CD14-positive monocyte (primary cell): Measurements from ENCODE around the gene ETFB. TPM values are rescaled to one million over a fixed set of nuclear protein-coding genes. Genes with fewer than 3 reads are reported as not detected.

Source experiments
- DNase-seq, 3 donors: peaks; one replicate each; pipeline ENCODE4 v3.0.0-alpha.2; 2011 to 2022
- H2AFZ ChIP-seq: 2 replicates; pipeline ENCODE4 v1.6.0; 2012; ENCODE audit warnings: mild to moderate bottlenecking, low read depth, low read length, inconsistent platforms; ENCODE audit not compliant: insufficient read depth, poor library complexity, severe bottlenecking
- H3K27ac ChIP-seq, 2 donors: 1 replicate in 1 of 2; 2 replicates in 1 of 2; pipeline ENCODE4 v1.5.1; 2012 to 2013; ENCODE audit warnings: low read length in 2 of 2, control low read depth in 1 of 2, inconsistent platforms in 1 of 2, low read depth in 1 of 2, mild to moderate bottlenecking in 1 of 2
- H3K27me3 ChIP-seq, 2 donors: one replicate each; pipeline versions ENCODE4 v1.6.0 to v1.6.1; 2011 to 2013; ENCODE audit warnings: low read length in 2 of 2; ENCODE audit not compliant: control insufficient read depth in 2 of 2, insufficient read depth in 2 of 2
- H3K36me3 ChIP-seq, 2 donors: replicated peaks in 1 of 2; 1 replicate in 1 of 2; 2 replicates in 1 of 2; pipeline versions ENCODE4 v1.5.1 to v1.6.1; 2012 to 2013; ENCODE audit warnings: low read length in 2 of 2, control low read depth in 1 of 2, inconsistent platforms in 1 of 2, mild to moderate bottlenecking in 1 of 2; ENCODE audit not compliant: insufficient read depth in 2 of 2, control insufficient read depth in 1 of 2
- H3K4me1 ChIP-seq, 2 donors: 1 replicate in 1 of 2; 2 replicates in 1 of 2; pipeline versions ENCODE4 v1.5.1 to v1.6.1; 2012 to 2013; ENCODE audit warnings: low read length in 2 of 2, control low read depth in 1 of 2, inconsistent platforms in 1 of 2, mild to moderate bottlenecking in 1 of 2, moderate library complexity in 1 of 2; ENCODE audit not compliant: insufficient read depth in 2 of 2, control insufficient read depth in 1 of 2
- H3K4me2 ChIP-seq: replicated peaks from 2 replicates; pipeline ENCODE3; 2012; ENCODE audit warnings: low read length, moderate library complexity, mild to moderate bottlenecking; ENCODE audit not compliant: poor library complexity, severe bottlenecking; ENCODE audit errors: extremely low read depth
- H3K4me3 ChIP-seq, 3 experiments: fragments of 200-600 bp in 1 of 3; sonication (generic) in 1 of 3; replicated peaks in 1 of 3; 1 replicate in 2 of 3; 2 replicates in 1 of 3; pipeline ENCODE4 v1.5.1; 2011 to 2013; ENCODE audit warnings: low read length in 3 of 3, mild to moderate bottlenecking in 3 of 3, control low read depth in 2 of 3, low read depth in 2 of 3, inconsistent platforms in 1 of 3, moderate library complexity in 1 of 3
- H3K79me2 ChIP-seq: 2 replicates; pipeline ENCODE4 v1.6.0; 2012; ENCODE audit warnings: mild to moderate bottlenecking, control low read depth, inconsistent platforms, low read length, moderate library complexity; ENCODE audit not compliant: insufficient read depth
- H3K9ac ChIP-seq: 2 replicates; pipeline ENCODE4 v1.6.0; 2017; ENCODE audit warnings: low read length, mild to moderate bottlenecking; ENCODE audit not compliant: insufficient read depth, poor library complexity, severe bottlenecking
- H3K9me3 ChIP-seq, 2 donors: replicated peaks in 1 of 2; 1 replicate in 1 of 2; 2 replicates in 1 of 2; pipeline versions ENCODE4 v1.5.1 to v1.6.1; 2012 to 2013; ENCODE audit warnings: low read length in 2 of 2, control low read depth in 1 of 2; ENCODE audit not compliant: control insufficient read depth in 1 of 2, insufficient read depth in 1 of 2
- H4K20me1 ChIP-seq: 2 replicates; pipeline ENCODE4 v1.6.0; 2012; ENCODE audit warnings: mild to moderate bottlenecking, low read length, control low read depth, moderate library complexity; ENCODE audit not compliant: insufficient read depth
- H3K27ac Mint-ChIP-seq, 7 donors: one replicate each; pipeline ENCODE4 v1.8.0; 2020; ENCODE audit warnings: mild to moderate bottlenecking in 7 of 7, mixed read lengths in 7 of 7, moderate library complexity in 6 of 7, inconsistent platforms in 2 of 7
- H3K27me3 Mint-ChIP-seq, 3 donors: one replicate each; pipeline ENCODE4 v1.8.0; 2021 to 2022; ENCODE audit warnings: low read depth in 3 of 3, mild to moderate bottlenecking in 3 of 3, mixed read lengths in 3 of 3, moderate library complexity in 3 of 3, inconsistent platforms in 1 of 3
- H3K36me3 Mint-ChIP-seq, 2 donors: one replicate each; pipeline ENCODE4 v1.8.0; 2020; ENCODE audit warnings: mixed read lengths in 2 of 2, inconsistent platforms in 1 of 2, mild to moderate bottlenecking in 1 of 2
- H3K4me1 Mint-ChIP-seq: one replicate; pipeline ENCODE4 v1.8.0; 2020; ENCODE audit warnings: mild to moderate bottlenecking, mixed read lengths
- H3K4me3 Mint-ChIP-seq, 2 donors: one replicate each; pipeline ENCODE4 v1.8.0; 2020; ENCODE audit warnings: mild to moderate bottlenecking in 2 of 2, mixed read lengths in 2 of 2, moderate library complexity in 1 of 2
- H3K9me3 Mint-ChIP-seq, 7 donors: one replicate each; pipeline ENCODE4 v1.8.0; 2020 to 2022; ENCODE audit warnings: mixed read lengths in 7 of 7, mild to moderate bottlenecking in 6 of 7, moderate library complexity in 6 of 7, inconsistent platforms in 2 of 7
- WGBS: methylation state at CpG from one replicate; pipeline ENCODE4 v1.1.5; 2013; ENCODE audit warnings: missing lambda C conversion rate; ENCODE audit not compliant: insufficient coverage; 5-methylcytosine and 5-hydroxymethylcytosine counted together
- intact Hi-C, 2 donors: fragments of 100-400 bp; cut with micrococcal nuclease; formaldehyde crosslinking; loops; one replicate each; pipeline versions ENCODE4 v1.15.0 to v1.15.1; 2023
- polyA plus RNA-seq, 3 donors: library from polyadenylated mRNA; depleted of rRNA in 1 of 3; unstranded in 2 of 3; stranded (reverse) in 1 of 3; fragments of 300-500 nt in 2 of 3; fragments of >200 nt in 1 of 3; fragmentation: Illumina TruSeq in 2 of 3; gene quantifications; 1 replicate in 2 of 3; 2 replicates in 1 of 3; pipeline ENCODE4 v1.2.3, GENCODE V29; 2012 to 2021
- TF ChIP-seq, protein P1 (sequence below): fragments of 200-600 bp; IDR thresholded peaks from one replicate; pipeline ENCODE4 v1.8.0; 2022; ENCODE audit warnings: antibody characterized with exemption, mild to moderate bottlenecking

Gene ETFB
- polyA plus RNA-seq, 3 donors, result 51.0 to 72.1 (median 63.0) TPM

DNA sequence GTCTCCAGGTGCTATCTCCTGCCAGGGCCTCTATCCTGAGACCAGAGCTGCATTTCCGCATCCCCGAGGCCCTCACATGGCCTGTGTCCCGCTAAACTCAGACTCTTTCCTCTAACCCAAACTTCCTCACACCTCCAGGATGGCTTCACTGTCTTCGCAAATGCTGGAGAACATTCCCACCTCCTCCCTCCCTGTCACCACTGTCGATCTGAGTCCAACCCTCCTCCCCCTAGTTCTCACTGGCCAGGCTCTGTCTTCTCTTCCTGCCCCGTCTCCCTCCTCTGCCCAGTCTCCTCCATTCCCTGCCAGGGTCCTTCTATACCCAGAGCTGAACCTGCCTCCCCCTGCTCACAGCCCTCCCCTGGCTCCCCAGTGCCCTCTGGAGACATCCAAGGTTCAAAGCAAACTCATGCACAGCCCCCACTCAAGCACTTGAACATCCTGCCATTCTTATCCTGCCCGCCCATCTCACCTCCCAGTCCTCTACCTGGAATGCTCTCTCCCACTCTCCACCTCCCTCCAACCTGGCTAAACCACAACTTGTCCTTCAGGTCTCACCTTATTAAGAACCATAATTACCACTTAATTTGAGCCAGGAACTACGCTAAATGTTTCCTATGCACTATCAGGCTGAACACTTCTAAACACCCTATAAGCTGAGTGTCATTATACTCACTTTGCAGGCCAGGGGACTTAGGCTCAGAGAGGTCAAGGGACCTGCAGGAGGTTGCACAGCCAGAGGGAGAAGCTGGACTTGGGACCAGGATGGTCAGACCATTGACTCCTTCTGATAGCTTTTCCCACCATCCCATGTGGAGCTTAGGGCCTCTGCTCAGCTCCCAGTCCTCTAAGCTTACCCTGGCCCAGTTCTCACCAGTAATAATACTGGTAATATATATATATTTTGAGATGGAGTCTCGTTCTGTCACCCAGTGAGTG is 23.3 kb downstream of the ETFB start:
- Histone ChIP-seq H4K20me1 (no peaks in the 10 kb centered on the region), H3K4me1 (peaks cover 19 to 23% of the 10 kb centered on the region in 2 donors), H3K9ac (no peak overlapping the region), H3K9me3 (no peaks in the 10 kb centered on the region), H3K4me2 (no peak overlapping the region), H3K79me2 (no peaks in the 10 kb centered on the region), H3K4me3 (no peak overlapping the region), H3K27me3 (peaks cover 0 to 12% of the 10 kb centered on the region in 2 donors), H2AFZ (no peak overlapping the region), H3K27ac (no peak overlapping the region), H3K36me3 (peaks cover 30 to 34% of the 10 kb centered on the region in 2 donors)
- peaks cover 22 to 25% (median 25%) of the 10 kb centered on the region in 3 donors for H3K27me3 Mint-ChIP-seq
- DNase-seq, result no peak
- peaks cover 18% of the 10 kb centered on the region for H3K4me1 Mint-ChIP-seq
- peaks cover 0 to 4% (median 0%) of the 10 kb centered on the region in 7 donors for H3K9me3 Mint-ChIP-seq
- H3K36me3 Mint-ChIP-seq, result peaks cover 29 to 35% of the 10 kb centered on the region in 2 donors
- WGBS, result 51% methylated on average over 8 of the region's 9 CpGs
- intact Hi-C loops, result loop anchor here in 1 of 2 donors (2.0 kb wide), 1 partner anchor 22 kb away; no protein-coding TSS in a partner anchor
- H3K4me3 Mint-ChIP-seq, result peak overlapping the region in 1 of 2 donors; percentile 48
- TF ChIP-seq, protein P1, sequence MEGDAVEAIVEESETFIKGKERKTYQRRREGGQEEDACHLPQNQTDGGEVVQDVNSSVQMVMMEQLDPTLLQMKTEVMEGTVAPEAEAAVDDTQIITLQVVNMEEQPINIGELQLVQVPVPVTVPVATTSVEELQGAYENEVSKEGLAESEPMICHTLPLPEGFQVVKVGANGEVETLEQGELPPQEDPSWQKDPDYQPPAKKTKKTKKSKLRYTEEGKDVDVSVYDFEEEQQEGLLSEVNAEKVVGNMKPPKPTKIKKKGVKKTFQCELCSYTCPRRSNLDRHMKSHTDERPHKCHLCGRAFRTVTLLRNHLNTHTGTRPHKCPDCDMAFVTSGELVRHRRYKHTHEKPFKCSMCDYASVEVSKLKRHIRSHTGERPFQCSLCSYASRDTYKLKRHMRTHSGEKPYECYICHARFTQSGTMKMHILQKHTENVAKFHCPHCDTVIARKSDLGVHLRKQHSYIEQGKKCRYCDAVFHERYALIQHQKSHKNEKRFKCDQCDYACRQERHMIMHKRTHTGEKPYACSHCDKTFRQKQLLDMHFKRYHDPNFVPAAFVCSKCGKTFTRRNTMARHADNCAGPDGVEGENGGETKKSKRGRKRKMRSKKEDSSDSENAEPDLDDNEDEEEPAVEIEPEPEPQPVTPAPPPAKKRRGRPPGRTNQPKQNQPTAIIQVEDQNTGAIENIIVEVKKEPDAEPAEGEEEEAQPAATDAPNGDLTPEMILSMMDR, result no peak
- peak overlapping the region in 2 of 7 donors; percentile 70 for H3K27ac Mint-ChIP-seq

DNA sequence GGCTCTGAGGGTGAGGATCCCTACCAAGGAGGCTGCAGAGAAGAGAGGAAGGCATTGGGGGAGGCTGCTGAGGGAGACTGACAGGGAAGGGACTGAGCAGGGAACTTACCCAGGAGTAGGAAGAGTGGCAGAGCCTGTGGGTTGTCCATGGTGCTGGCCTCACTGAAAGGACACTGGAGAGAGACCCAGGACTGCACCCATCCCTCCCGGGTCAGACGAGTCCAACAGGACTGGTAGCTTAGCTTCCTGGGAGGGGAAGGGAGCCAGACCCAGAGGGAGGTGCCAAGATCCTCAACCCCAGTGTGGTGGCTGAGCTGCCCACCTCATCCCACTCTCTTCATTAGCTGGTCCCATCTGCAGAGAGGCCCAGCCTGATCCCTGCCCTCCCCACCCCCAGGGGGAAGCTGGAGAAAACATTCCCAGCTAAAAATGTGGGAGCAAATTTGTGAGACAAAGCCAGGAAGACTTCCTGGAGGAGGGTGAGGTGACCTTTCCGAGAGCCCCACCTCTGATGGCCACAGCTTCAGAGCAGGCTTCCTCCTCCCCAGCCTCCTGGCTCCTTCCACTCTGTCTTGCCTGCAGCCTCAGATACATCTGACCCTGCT is 24.1 kb downstream of the ETFB start, which contains the start of gene VSIG10L:
VSIG10L (minus strand) TSS at position 164 of the 605 bp plus-strand sequence; CDS start at position 149, 15 bp downstream.
- peak within 1 kb of the TSS in 5 of 7 donors; percentile 8 to 71 (median 70) for H3K27ac Mint-ChIP-seq
- TF ChIP-seq, protein P1, result no peak
- peaks cover 0 to 12% of the 10 kb centered on the region in 2 donors for H3K27me3 ChIP-seq
- H3K27me3 Mint-ChIP-seq, result peaks cover 22 to 25% (median 25%) of the 10 kb centered on the region in 3 donors
- no peak within 1 kb of the TSS for H3K9ac ChIP-seq
- H3K27ac ChIP-seq, result no peak within 1 kb of the TSS
- DNase-seq, result no peak
- peaks cover 19 to 23% of the 10 kb centered on the region in 2 donors for H3K4me1 ChIP-seq
- peaks cover 23 to 27% of the 10 kb centered on the region in 2 donors for H3K36me3 ChIP-seq
- H3K9me3 ChIP-seq, result no peaks in the 10 kb centered on the region
- peaks cover 18% of the 10 kb centered on the region for H3K4me1 Mint-ChIP-seq
- no peak within 1 kb of the TSS for H3K4me3 ChIP-seq
- no peaks in the 10 kb centered on the region for H4K20me1 ChIP-seq
- peaks cover 0 to 4% (median 0%) of the 10 kb centered on the region in 7 donors for H3K9me3 Mint-ChIP-seq
- H2AFZ ChIP-seq, result no peak within 1 kb of the TSS
- H3K4me3 Mint-ChIP-seq, result peak within 1 kb of the TSS; percentile 55 to 77
- H3K36me3 Mint-ChIP-seq, result peaks cover 21 to 27% of the 10 kb centered on the region in 2 donors
- H3K4me2 ChIP-seq, result no peak within 1 kb of the TSS
- intact Hi-C loops, result loop anchor here in 1 of 2 donors (2.0 kb wide), 1 partner anchor 23 kb away; no protein-coding TSS in a partner anchor
- H3K79me2 ChIP-seq, result no peaks in the 10 kb centered on the region
- WGBS, result 53% methylated on average over 3 of the region's 3 CpGs
